H1 (cell line): Measurements from ENCODE around the gene SEMA3C.

ENCODE experiments used
- EGR1 ChIP-seq: IDR thresholded peaks from 2 replicates; pipeline ENCODE4 v1.6.1; 2011; ENCODE audit warnings: low read depth, low read length, borderline replicate concordance
- GABPA ChIP-seq: IDR thresholded peaks from 2 replicates; pipeline ENCODE4 v1.6.1; 2011; ENCODE audit warnings: mild to moderate bottlenecking, low read length, moderate library complexity, borderline replicate concordance; ENCODE audit not compliant: insufficient read depth
- TAF1 ChIP-seq: IDR thresholded peaks from 2 replicates; pipeline ENCODE4 v1.6.1; 2011; ENCODE audit warnings: mild to moderate bottlenecking, low read depth, low read length
- TF ChIP-seq, protein P1 (sequence below), 3 experiments: IDR thresholded peaks; 1 replicate in 2 of 3; 2 replicates in 1 of 3; pipeline versions ENCODE4 v1.5.1 to v1.6.1; 2011; ENCODE audit warnings: low read length in 3 of 3, mild to moderate bottlenecking in 3 of 3, inconsistent platforms in 2 of 3, low read depth in 1 of 3, moderate library complexity in 1 of 3; ENCODE audit not compliant: insufficient read depth in 1 of 3; ENCODE audit errors: control extremely low read depth in 1 of 3
- TF ChIP-seq, protein P2 (sequence below): IDR thresholded peaks from 2 replicates; pipeline ENCODE4 v1.6.1; 2012; ENCODE audit warnings: inconsistent platforms

DNA sequence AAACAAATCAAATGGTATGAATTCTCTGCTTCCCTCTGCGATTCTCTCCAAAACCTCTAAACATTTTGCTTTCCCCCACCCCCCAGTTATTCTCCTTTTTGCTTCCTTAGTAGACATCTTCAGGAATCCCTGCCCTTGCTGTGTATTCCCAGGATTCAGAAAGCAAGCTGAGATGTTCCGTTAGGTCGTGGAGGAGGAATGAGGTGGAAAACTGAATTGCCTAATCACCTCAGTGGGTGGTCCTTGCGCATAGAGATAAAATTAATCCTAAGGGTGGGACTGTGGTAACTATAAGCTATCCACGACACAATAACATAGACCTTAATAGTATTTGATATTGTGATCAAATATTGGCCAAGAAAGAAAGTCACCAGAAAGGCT lies 49.1 kb upstream of the SEMA3C start:
- TF ChIP-seq TAF1: no peak
- TF ChIP-seq, protein P1, sequence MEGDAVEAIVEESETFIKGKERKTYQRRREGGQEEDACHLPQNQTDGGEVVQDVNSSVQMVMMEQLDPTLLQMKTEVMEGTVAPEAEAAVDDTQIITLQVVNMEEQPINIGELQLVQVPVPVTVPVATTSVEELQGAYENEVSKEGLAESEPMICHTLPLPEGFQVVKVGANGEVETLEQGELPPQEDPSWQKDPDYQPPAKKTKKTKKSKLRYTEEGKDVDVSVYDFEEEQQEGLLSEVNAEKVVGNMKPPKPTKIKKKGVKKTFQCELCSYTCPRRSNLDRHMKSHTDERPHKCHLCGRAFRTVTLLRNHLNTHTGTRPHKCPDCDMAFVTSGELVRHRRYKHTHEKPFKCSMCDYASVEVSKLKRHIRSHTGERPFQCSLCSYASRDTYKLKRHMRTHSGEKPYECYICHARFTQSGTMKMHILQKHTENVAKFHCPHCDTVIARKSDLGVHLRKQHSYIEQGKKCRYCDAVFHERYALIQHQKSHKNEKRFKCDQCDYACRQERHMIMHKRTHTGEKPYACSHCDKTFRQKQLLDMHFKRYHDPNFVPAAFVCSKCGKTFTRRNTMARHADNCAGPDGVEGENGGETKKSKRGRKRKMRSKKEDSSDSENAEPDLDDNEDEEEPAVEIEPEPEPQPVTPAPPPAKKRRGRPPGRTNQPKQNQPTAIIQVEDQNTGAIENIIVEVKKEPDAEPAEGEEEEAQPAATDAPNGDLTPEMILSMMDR (IDR thresholded peaks at IDR 0.05; ENCODE audit: control extremely low read depth in 1 of 3, insufficient read depth in 1 of 3, low read depth in 1 of 3, low read length in 3 of 3): no peak
- no peak for TF ChIP-seq EGR1
- no peak for TF ChIP-seq GABPA
- TF ChIP-seq, protein P2, sequence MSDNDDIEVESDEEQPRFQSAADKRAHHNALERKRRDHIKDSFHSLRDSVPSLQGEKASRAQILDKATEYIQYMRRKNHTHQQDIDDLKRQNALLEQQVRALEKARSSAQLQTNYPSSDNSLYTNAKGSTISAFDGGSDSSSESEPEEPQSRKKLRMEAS: no peak
